T-helper 1 cell (primary cell): ENCODE data around the gene PLP2.
"Not testable (repeated sequence)": the region's sequence is repeated elsewhere in the genome, so short reads cannot be mapped to it uniquely, and the experiment has no call there.

Source experiments
- DNase-seq, 5 donors: peaks; one replicate each; pipeline ENCODE4 v3.0.0-alpha.2; 2012 to 2020
- total RNA-seq, 4 donors: gene quantifications; one replicate each; lab custom pipeline; 2026; lab: John Stamatoyannopoulos, UW

The PLP2 gene, protein sequence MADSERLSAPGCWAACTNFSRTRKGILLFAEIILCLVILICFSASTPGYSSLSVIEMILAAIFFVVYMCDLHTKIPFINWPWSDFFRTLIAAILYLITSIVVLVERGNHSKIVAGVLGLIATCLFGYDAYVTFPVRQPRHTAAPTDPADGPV
- total RNA-seq = 65.4 to 75.8 (median 69.5) reads per million in 4 donors

DNA sequence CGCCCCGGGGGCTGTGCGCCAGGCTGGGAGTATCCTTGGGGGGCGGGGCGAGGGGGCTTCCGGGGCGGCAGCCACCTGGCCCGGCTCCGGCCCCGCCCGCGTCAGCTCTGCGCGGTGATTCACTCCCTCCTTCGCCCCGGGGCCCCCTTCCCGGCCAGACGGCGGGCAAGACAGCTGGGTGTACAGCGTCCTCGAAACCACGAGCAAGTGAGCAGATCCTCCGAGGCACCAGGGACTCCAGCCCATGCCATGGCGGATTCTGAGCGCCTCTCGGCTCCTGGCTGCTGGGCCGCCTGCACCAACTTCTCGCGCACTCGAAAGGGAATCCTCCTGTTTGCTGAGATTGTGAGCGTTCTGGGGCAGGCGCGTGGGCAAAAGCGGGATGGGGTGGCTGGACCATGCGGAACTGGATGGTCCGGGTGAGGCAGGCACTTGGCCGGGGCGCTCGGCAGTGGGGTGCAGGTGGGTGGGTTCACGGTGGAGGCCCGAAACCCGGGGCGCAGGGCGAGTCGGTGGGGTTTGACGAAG lies at the start of gene PLP2:
PLP2 (plus strand) TSS at position 147 of the 528 bp plus-strand sequence; CDS start at position 250, 103 bp downstream.
- DNase-seq = peak; percentile 47 to 73 (median 59)

DNA sequence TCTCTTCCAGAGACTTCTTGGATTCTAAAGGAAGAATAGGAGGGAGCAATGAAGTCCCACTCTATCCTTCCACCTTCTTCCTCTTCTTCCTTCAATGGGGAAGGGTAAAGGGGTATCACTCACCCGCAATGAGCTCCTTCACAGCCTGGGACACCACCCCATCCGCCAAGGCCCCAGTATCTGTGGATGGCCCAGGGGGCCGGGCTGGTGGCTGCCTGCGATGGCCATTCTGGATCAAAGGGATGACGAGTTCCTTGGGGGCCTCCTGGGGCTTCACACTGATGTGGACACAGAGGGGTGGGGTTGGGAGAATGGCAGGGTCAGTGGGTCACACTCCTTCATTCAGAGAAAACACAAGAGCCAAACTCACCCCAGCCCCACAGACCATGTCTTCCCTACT lies 49.2 kb upstream of the PLP2 start:
- no peak for DNase-seq

DNA sequence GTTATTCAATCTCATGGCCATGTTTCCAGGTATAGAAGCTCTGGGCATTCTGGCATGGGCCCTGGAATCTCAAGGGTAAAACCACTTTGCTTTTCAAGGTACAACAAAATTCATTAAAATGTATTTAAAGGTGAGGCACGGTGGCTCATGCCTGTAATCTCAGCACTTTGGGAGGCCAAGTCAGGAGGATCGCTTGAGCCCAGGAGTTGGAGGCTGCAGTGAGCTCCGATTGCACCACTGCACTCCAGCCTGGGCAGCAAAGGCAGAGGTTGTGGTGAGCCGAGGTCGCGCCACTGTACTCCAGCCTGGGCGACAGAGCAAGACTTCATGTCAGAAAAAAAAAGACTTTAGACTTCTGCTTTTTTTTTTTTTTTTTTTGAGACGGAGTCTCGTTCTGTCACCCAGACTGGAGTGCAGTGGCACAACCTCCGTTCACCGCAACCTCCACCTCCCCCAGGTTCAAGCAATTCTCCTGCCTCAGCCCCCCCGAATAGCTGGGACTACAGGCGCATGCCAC lies 43.9 kb upstream of the PLP2 start:
- not testable (repeated sequence) for DNase-seq

DNA sequence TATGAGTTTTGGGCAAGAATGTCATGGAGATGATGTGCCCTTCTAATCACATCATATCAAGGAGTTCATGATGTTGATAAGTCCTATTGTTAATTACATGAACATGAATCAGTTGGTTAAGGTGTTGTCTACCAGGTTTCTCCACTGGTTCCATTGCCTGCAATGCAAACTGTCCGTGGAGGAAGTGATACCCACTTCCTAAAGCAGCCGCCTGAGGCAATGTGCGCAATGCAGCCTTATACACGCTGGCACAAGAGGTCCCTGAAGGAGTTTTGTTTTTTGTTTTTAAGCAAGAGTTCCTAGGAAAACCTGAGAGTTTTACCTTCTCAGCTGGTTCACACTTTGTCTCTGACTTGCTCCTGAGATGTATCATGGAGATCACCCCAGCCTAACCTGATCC lies 42.3 kb upstream of the PLP2 start:
- DNase-seq = no peak

DNA sequence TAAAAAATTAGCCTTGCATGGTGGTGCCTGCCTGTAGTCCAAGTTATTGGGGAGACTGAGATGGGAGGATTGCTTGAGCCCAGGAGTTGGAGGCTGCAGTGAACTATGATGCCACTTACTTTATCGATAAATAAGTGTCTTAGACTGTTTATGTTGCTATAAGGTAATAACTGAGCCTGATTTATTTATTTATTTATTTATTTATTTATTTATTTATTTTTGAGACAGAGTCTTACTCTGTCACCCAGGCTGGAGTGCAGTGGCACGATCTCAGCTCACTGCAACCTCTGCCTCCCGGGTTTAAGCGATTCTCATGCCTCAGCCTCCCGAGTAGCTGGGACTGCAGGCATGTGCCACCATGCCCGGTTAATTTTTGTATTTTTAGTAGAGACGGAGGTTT lies 39.4 kb upstream of the PLP2 start:
- not testable (repeated sequence) for DNase-seq

DNA sequence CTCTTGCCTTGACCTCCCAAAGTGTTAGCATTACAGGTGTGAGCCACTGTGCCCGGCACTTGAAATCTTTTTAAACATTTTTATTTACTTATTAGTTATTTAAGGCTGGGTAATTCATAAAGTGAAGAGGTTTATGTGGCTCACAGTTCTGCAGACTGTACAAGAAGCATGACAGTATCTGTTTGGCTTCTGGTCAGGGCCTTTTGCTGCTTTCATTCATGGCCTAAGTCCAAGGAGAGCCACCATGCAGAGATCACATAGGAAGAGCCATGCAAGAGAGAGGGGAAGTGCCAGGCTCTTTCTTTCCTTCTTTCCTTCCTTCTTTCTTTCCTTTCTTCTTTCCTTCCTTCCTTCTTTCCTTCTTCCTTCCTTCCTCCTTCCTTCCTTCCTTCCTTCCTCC lies 37.9 kb upstream of the PLP2 start:
- no peak for DNase-seq

DNA sequence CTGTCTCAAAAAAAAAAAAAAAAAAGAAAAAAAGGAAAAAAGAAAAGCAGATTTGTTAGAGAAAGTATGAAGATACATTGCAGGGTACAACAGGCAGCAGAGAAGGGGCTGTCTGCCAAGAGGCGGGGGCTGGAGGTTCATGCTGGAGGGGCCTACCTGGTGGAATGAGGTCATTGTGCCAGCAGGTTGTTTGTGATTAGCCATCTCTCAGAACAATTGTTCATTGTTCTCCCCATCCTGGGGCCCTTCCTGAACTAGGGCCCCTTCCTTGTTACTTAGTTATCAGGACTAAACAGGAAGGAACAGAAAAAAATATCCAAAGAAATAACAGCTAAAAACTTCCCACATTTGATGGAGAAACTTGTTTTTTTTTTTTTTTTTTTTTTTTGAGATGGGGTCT lies 34.2 kb upstream of the PLP2 start:
- no peak for DNase-seq

DNA sequence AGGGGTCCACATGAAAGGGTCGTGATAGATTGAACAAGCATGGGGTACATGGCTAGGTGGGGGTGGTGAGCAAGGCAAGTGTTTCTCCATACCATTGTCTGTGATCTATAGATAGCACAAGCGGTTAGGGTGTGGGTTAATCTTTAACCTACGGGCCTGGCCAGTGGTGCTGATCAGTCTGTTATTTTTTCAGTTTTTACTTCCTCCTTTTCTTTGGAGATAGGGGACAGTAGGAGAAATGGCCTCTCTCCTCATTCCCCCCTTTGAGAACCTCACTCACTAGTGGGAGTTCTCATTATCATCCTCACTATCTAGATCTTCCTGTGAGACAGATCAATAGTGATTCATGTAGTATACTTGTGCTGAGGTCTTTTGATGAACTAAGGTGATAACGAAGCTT lies 32.0 kb upstream of the PLP2 start:
- DNase-seq = no peak

DNA sequence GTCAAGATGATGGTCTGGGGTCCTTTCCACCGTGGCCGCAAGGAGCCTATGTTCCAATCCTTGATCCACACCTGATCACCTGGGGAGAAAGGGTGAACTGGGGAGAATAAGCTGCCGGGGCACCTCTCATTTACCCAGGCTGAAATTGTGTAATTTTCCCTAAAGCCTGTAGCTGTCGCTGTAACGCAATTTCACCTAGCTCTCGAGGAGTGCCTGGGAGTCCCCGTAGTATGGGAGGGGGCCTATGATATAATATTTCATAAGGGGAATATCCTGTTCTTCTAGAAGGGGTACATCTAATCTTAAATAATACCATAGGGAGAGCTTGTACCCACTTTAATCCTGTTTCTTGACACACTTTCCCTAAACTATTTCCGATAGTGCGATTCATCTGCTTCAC lies 29.4 kb upstream of the PLP2 start:
- not testable (repeated sequence) for DNase-seq

DNA sequence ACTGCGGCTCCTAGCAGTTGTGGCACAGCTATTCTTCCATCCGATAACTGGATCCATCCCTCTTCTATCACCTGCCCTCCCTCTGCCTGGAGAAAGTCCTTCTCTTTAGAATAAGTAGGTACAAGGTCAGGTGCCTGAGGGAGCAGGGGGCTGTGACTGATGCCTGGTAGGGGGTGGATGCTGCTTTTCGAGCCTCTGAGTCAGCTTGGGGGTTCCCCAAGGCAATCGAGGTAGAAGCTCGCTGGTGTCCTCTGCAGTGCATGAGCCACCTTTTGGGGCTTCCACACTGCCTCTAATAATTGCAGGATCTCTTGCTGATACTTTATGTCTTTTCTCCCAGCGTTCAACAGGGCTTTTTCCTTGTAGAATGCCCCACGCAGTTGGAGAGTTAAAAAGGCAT lies 28.5 kb upstream of the PLP2 start:
- DNase-seq = not testable (repeated sequence)

DNA sequence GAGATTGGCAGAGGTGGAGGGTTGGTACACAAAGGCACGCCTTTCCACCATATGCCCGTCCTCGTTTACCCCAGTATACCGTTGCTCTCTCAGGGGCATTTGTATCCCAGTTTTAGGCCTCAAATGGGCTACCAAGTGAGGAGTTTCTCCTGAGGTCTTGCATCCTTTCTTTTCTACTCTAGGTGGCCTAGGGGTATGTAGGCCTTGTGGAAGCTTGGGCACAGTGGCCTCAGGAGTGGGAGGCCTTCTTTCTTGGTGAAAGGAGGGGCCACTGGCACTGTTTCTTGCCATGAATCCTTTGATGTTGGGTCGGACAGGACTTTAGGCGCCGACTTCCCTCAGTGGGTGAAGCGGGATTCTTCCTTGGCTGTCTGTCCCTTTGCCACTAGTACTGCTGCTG lies 24.4 kb upstream of the PLP2 start:
- no peak for DNase-seq

DNA sequence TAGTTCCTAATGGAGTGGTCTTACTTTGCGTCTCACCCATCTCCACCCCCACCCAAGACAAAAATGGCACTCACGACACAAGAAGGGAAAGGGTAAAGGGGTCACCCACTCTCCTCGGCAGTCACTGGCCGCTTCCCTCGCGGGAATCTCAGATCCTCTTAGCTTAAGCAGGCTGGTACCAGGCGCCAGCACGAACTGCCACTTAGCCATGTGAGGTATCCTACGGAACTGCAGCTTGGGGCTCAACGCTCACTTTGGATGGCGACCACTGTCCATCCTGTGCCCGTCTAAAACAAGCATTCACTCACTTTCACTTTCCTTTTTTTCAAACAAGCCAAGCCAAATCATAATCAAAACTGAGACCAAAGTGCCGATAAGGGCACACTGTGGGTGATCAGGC lies 23.8 kb upstream of the PLP2 start:
- DNase-seq = no peak

DNA sequence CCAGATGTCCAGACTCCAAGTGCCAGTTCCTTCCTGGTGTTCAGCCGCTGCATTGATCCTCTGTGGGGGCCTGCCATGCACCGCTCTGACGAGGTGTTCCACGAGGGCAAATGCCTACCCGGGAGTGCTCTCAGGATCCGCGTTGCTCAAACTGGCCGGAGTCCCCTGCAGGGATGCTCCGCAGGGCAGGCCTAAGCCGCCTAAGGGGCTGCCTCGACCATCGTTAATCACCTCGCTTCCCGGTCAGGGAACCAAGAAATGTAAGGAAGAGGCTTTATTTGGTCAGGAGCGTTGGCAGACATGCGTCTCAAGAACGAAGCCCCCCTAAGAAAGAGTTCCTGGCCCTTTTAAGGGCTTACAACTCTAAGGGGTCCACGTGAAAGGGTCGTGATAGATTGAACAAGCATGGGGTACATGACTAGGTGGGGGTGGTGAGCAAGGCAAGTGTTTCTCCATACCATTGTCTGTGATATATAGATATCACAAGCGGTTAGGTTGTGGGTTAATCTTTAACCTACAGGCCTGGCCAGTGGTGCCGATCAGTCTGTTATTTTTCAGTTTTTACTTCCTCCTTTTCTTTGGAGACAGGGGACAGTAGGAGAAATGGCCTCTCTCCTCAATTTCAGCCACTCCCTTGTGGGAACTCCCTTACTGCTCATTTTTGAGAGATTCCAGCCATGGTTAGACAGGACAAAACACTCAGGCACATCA lies 23.2 kb upstream of the PLP2 start:
- DNase-seq = not testable (repeated sequence)

DNA sequence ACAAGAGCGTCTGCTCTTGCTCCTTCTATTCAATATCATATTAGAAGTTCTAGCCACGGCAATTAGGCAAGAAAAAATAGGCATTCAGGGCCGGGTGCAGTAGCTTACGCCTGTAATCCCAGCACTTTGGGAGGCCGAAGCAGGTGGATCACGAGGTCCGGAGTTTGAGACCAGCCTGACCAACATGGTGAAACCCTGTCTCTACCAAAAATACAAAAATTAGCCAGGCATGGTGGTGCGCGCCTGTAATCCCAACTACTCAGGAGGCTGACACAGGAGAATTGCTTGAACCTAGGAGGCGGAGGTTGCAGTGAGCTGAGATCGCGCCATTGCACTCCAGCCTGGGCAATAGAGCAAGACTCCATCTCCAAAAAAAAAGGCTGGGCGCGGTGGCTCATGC lies 22.4 kb upstream of the PLP2 start:
- not testable (repeated sequence) for DNase-seq

DNA sequence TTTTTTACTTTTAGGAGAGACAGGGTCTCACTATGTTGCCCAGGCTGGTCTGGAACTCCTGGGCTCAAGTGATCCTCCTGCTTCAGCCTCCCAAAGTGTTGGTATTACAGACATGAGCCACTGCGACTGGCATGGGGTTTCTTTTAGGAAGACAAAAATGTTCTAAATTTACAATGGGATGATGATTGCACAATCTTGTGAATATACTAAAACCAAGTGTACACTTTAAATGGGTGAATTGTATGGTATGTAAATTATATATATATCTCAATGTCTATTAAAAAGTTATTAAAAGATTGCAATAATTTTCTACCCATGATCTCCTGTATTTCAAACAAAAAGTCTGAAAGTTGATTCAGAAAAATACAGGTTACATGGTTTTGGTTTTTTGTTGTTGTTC lies 18.2 kb upstream of the PLP2 start:
- no peak for DNase-seq

DNA sequence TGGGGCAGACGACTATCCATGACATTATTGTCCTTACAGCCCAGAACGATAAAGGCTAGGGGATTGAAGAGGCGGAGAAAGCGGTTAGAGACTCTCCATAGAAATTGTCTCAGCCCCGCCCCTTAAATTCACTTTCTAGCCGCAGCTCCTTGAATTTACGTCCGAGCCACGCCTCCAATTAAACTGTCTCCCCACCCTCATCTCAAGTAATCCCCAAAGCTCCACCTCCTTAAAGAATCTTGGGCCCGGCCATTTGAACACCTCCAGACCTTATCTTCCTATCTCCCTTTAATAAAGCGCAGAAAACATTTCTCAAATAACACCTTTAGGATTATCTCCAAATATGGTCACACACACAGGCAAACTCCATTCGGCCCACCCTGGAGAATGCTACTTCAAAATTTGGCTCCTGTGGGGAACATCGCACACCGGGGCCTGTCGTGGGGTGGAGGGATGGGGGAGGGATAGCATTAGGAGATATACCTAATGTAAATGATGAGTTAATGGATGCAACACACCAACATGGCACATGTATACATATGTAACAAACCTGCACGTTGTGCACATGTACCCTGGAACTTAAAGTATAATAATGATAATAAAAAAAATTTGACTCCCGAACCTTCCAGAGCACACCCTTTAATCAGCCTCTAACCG lies 16.3 kb upstream of the PLP2 start:
- DNase-seq = peak in 2 of 5 donors; percentile 37 to 53

DNA sequence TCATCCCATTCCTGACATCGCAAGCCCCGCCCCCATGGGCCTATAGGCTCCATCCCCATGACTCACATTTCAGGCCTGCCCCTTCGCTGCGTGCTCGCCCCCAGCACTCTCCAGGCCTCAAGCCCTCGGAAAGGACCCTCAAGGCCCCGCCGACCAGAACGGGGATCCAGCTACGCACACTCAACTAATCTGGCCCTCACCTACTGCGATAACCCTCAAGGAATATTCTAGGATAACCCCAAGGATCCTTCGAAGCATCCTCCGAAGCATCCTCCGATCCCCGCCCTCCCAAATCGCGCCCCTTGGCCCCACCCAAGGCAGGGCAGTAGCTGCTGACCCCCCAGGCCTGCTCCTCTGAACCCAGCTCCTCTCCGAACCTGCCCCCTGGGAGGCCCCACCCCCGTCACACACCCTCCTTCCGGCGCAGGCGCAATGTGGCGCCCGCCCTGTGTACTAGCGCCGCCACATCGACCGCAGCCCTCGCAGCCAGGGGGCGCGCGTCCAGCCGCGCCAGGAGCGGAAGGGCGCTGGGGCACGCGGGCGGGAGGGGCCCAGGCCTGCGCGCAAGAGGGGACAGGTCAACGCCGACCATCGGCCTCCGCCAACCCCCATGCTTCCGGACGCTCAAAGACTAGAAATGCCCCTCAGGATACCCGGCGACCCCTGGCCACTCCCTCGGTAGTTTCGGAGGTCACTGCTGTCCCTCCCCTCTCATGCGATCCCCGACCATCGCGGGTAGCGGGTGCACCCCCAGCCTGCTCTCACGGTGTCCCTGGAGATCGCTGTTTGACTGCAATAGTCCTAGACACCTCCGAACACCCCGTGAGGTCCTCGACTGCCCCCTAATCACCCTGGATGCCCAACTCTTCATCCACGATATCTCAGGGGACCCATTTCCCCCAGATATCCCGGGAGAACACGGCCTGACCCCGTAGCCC lies 15.5 kb upstream of the PLP2 start:
- DNase-seq = peak; percentile 69 to 86 (median 80)

DNA sequence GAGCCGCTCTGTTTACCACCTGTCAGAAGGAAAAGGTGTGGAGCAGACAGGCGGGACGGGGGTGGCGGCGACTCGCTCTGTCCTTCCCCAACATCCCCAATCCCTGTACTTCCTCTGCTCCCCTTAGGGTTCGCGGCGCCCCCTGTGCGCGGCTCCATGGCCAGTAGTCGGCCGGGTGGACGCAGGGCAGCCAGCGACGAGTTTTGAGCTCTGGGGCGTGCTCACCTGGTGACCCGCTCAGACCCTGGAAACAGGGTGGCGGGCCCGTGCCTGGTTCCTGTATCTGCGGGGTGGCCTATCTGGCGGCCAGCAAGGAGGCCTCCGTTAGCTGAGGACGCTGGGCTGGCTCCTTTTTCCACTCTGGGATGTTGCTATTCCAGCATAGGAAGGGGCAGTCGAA lies 14.5 kb upstream of the PLP2 start:
- DNase-seq = no peak

DNA sequence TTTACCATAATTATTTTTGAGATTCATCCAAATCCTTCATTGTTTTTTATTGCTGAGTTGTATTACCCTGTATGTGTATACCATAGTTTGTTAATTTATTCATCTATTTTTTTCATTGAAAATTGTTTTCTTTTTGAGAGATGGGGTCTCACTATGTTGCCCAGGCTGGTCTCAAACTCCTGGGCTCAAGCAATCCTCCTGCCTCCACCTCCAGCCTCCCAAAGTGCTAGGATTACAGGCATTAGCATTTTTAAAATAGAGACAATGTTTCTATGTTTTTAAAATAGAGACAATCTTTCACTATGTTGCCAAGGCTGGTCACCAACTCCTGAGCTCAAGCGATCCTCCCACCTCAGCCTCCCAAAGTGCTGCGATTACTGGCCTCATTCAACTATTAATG lies 10.8 kb upstream of the PLP2 start:
- DNase-seq = no peak

DNA sequence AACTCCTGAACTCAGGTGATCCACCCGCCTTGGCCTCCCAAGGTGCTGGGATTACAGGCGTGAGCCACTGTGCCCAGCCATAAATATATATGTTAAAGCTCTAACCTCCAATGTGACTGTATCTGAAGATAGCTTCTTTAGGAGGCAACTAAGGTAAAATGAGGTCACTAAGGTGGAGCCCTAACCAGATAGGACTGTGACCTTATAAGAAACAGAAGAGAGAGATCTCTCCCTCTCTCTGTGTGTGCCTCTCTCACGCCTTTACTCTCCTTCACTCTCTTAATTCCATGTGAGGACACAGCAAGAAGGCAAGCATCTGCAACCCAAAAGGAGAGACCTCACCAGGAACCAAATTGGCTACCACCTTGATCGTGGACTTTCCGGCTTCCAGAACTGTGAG lies 10.1 kb upstream of the PLP2 start:
- DNase-seq = no peak

DNA sequence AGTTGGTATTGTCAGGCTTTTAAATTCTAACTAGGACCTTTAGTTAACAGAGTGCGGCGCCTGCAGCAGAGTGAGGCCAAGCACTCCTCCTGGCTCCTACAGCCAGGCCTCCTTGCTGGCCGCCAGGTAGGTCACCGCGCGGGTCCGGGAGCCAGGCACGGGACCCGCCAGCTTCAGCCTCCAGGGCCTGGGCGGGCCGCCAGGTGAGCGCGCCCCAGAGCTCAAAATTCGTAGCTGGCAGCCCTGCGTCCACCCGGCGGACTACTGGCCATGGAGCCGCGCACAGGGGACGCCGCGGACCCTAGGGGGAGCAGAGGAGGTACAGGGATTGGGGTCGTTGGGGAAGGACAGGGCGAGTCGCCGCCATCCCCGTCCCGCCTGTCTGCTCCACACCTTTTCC lies 9.1 kb upstream of the PLP2 start, which contains the start of gene MAGIX:
MAGIX (plus strand) TSS at position 139 of the 400 bp plus-strand sequence; CDS start at position 271, 132 bp downstream.
- no peak for DNase-seq
